ENCODE measurements around the gene KRTAP10-2.

The KRTAP10-2 gene

GRCh38 chr21:44537930-44538911 is 13.1 kb downstream of the KRTAP10-2 start:
- no peak for DNase-seq

GRCh38 chr21:44535963-44536362 is 15.3 kb downstream of the KRTAP10-2 start:
- no peak for DNase-seq

GRCh38 chr21:44534688-44535087 is 16.6 kb downstream of the KRTAP10-2 start:
- no peak for DNase-seq

- no peak for DNase-seq
These were observed 17.2 kb downstream of the KRTAP10-2 start for GRCh38 chr21:44533891-44534627.

GRCh38 chr21:44533121-44533890 is 18.0 kb downstream of the KRTAP10-2 start:
- no peak for DNase-seq

- no peak for DNase-seq
These were observed 18.6 kb downstream of the KRTAP10-2 start for GRCh38 chr21:44532712-44533111.

- no peak for DNase-seq
These were observed 19.4 kb downstream of the KRTAP10-2 start for GRCh38 chr21:44531606-44532564.

GRCh38 chr21:44530903-44531605 is 20.3 kb downstream of the KRTAP10-2 start:
- DNase-seq, result no peak

GRCh38 chr21:44530221-44530902 is 20.9 kb downstream of the KRTAP10-2 start:
- no peak for DNase-seq

GRCh38 chr21:44529503-44530125 is 21.7 kb downstream of the KRTAP10-2 start:
- no peak for DNase-seq

GRCh38 chr21:44529011-44529421 is 22.3 kb downstream of the KRTAP10-2 start:
- no peak for DNase-seq

- DNase-seq, result no peak
These were observed 22.7 kb downstream of the KRTAP10-2 start for GRCh38 chr21:44528634-44528995.

- no peak for DNase-seq
These were observed 23.2 kb downstream of the KRTAP10-2 start for GRCh38 chr21:44527983-44528633.

- DNase-seq, result no peak
These were observed 23.9 kb downstream of the KRTAP10-2 start for GRCh38 chr21:44527156-44527982.

GRCh38 chr21:44526096-44526997 is 25.0 kb downstream of the KRTAP10-2 start:
- DNase-seq, result no peak

- DNase-seq, result no peak
These were observed 25.8 kb downstream of the KRTAP10-2 start for GRCh38 chr21:44525391-44526095.

Measured in NCI-H2081 treated with DMSO at 0.1 percent for 48 hours (cell line).